HG03378 (cell line): ENCODE data around the gene TBX3.

ENCODE experiments used
- ATAC-seq: cut with Tn5 transposase; IDR thresholded peaks from one replicate; pipeline ENCODE4 v1.9.1; 2021; ENCODE audit warnings: mild to moderate bottlenecking, moderate library complexity; ENCODE audit not compliant: unreplicated experiment

Gene TBX3

GRCh38 chr12:114697243-114697716 lies 13.3 kb upstream of the TBX3 start:
- ATAC-seq: no peak

GRCh38 chr12:114696443-114697242 lies 12.7 kb upstream of the TBX3 start:
- ATAC-seq: no peak

GRCh38 chr12:114695305-114695592 lies 11.3 kb upstream of the TBX3 start:
- ATAC-seq: no peak

- no peak for ATAC-seq
These were observed 10.7 kb upstream of the TBX3 start for GRCh38 chr12:114694436-114695304.

GRCh38 chr12:114693532-114693931 lies 9.6 kb upstream of the TBX3 start:
- no peak for ATAC-seq

- ATAC-seq: no peak
These were observed 9.1 kb upstream of the TBX3 start for GRCh38 chr12:114693059-114693531.

GRCh38 chr12:114692186-114693058 lies 8.4 kb upstream of the TBX3 start:
- ATAC-seq: no peak

- ATAC-seq: no peak
These were observed 7.8 kb upstream of the TBX3 start for GRCh38 chr12:114691763-114692185.

GRCh38 chr12:114691196-114691595 lies 7.2 kb upstream of the TBX3 start:
- no peak for ATAC-seq

GRCh38 chr12:114690267-114691135 lies 6.5 kb upstream of the TBX3 start:
- ATAC-seq: no peak

GRCh38 chr12:114689075-114689994 lies 5.4 kb upstream of the TBX3 start:
- no peak for ATAC-seq

- no peak for ATAC-seq
These were observed 4.4 kb upstream of the TBX3 start for GRCh38 chr12:114688256-114688845.

- no peak for ATAC-seq
These were observed 3.8 kb upstream of the TBX3 start for GRCh38 chr12:114687802-114688201.

GRCh38 chr12:114686773-114687500 lies 3.0 kb upstream of the TBX3 start:
- no peak for ATAC-seq

- ATAC-seq: no peak
These were observed 2.4 kb upstream of the TBX3 start for GRCh38 chr12:114686426-114686772.

- ATAC-seq: no peak
These were observed 1.9 kb upstream of the TBX3 start for GRCh38 chr12:114685869-114686268.

GRCh38 chr12:114685320-114685781 lies 1.4 kb upstream of the TBX3 start:
- no peak for ATAC-seq

- no peak for ATAC-seq
These were observed 897 bp upstream of the TBX3 start for GRCh38 chr12:114684870-114685273.
